ENCODE data around the gene HPCAL1. TPM values are rescaled to one million over a fixed set of nuclear protein-coding genes. Genes with fewer than 3 reads are reported as not detected.

Gene HPCAL1
- total RNA-seq, 6 experiments from 2014 or later: 23.1 to 68.8 (median 29.1) TPM

DNA sequence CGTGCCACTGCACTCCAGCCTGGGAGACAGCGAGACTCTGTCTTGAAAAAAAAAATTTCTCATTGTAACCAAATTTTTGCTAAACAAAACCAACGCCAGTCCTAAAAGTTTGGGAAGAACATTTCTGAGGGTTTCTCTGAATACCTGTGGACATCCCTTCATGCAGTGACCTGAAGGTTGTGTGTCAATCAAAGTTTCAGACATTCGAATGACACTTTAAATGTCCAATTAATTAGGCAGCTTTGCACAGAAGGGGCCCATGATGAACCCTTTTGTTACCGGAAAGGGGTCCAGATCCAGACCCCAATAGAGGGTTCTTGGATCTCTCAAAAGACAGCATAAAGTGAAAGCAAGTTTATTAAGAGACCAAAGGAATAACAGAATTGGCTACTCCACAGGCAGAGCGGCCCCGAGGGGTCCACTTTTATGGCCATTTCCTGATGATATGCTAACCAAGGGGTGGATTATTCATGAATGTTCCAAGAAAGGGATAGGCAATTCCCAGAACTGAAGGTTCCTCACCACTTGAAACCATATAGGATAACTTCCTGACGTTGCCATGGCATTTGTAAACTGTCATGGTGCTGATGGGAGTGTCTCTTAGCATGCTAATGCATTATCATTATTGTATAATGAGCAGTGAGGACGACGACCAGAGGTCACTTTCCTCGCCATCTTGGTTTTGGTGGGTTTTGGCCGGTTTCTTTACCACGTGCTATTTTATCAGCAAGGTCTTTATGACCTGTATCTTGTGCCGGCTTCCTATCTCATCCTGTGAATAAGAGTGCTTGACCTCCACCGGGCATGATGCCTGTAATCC, 27.5 kb upstream of the HPCAL1 start:
- intact Hi-C loops (cut with DNase I): loop anchor here in 1 of 2 donors (10.0 kb wide), 1 partner anchor 150 kb away; the partner anchor contains the start of gene RRM2
- peaks cover 0 to 11% (median 5%) of the 10 kb centered on the region in 4 donors for H3K4me1 ChIP-seq
- WGBS (ENCODE audit: insufficient coverage, low coverage, low lambda C conversion rate, missing lambda C conversion rate): 71% methylated on average over 15 of the region's 15 CpGs

DNA sequence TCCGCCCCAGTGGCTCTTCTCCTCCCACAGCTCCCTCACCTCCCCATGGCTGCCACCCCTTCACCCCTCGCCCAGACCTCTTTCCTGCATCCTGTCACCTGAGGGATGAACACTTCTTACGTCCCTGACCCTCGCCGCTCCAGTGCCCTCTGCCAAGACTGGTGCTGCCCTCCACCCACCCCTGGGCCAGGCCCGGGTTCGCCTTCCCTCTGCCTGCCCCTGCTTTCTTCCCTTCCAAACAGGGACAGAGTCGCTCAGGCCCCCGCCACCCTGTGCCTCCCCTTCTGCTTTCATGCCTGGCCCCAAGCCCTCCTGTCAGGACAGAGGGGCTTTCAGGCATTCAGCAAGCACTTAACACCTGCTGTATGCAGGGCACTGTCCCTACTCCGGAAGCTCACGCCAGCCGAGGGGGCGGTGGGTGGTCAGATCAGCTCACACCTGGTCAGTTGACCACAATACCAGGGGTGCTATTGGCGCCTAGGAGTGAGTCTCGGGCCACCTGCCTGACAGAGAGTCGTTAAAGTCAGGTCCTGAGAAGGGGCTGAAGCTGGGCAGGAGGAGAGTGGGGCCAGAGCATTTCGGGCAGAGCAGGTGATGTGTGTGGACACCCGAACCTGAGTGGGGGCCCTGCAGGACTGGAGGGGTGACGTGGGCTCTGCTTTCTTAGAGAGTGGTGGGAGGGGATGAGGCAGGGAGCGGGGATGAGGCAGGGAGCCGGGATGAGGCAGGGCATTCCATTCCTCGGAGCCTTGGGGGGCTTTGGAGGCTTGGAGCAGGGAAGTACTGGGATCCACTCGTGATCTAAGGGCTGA, 26.0 kb upstream of the HPCAL1 start:
- no peak for TF ChIP-seq POLR2A (IDR thresholded peaks at IDR 0.05)
- TF ChIP-seq, protein P1, sequence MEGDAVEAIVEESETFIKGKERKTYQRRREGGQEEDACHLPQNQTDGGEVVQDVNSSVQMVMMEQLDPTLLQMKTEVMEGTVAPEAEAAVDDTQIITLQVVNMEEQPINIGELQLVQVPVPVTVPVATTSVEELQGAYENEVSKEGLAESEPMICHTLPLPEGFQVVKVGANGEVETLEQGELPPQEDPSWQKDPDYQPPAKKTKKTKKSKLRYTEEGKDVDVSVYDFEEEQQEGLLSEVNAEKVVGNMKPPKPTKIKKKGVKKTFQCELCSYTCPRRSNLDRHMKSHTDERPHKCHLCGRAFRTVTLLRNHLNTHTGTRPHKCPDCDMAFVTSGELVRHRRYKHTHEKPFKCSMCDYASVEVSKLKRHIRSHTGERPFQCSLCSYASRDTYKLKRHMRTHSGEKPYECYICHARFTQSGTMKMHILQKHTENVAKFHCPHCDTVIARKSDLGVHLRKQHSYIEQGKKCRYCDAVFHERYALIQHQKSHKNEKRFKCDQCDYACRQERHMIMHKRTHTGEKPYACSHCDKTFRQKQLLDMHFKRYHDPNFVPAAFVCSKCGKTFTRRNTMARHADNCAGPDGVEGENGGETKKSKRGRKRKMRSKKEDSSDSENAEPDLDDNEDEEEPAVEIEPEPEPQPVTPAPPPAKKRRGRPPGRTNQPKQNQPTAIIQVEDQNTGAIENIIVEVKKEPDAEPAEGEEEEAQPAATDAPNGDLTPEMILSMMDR (IDR thresholded peaks at IDR 0.05): no peak
- Histone ChIP-seq H3K4me1 (no peaks in the 10 kb centered on the region), H3K27me3 (no peaks in the 10 kb centered on the region), H3K4me3 (no peak overlapping the region), H3K9me3 (no peaks in the 10 kb centered on the region), H3K36me3 (no peaks in the 10 kb centered on the region), H3K27ac (no peak overlapping the region)
- ATAC-seq: no peak
- no peak for DNase-seq
- intact Hi-C loops (cut with DNase I): loop anchor here in 1 of 2 donors (10.0 kb wide), 1 partner anchor 152 kb away; the partner anchor contains the start of gene RRM2
- WGBS (ENCODE audit: insufficient coverage, low coverage, low lambda C conversion rate, missing lambda C conversion rate): 69% methylated on average over 14 of the region's 23 CpGs

More for the DNA sequence above, 27.5 kb upstream of the HPCAL1 start:
- Histone ChIP-seq H3K27me3 (no peaks in the 10 kb centered on the region), H3K27ac (no peak overlapping the region), H3K9me3 (no peaks in the 10 kb centered on the region), H3K4me3 (no peak overlapping the region), H3K36me3 (no peaks in the 10 kb centered on the region)
- DNase-seq (no peak), ATAC-seq (no peak)
- TF ChIP-seq, protein P1 (IDR thresholded peaks at IDR 0.05): no peak
- no peak for TF ChIP-seq POLR2A (IDR thresholded peaks at IDR 0.05)

DNA sequence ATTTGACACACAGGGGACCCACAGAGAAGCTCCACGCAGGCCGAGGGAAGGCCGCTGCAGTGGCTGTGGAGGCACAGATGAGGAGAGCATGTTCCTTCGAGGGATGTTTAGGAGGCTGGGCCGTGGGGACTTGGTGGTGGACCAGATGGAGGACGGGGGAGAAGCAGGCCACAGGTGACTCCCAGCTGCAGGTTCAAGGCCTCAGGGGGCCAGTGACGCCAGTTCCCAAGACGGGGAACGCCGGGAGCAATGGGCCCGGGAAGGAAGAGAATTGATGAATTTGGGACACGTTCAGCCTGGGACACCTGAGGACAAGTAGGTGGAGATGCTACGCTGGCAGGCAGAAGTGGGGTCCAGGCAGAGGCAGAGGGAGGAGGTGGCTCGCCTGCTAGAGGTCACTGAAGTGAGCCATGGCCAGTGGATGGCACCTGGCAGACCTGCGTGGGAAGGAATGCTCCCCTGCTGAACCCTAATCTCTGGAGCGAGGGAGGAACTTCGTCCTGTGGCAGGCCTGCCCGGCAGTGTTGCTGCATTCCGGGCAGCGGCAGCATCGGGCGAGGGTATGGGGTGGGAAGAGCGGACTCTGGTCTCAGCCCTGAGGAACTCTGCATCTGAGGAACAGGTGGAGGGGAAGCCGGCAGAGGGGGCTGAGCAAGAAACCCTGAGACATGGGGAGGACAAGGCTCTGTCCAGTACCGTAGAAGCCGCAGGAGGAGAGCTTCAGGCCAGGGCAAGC, 25.2 kb upstream of the HPCAL1 start:
- TF ChIP-seq, protein P1 (IDR thresholded peaks at IDR 0.05): no peak
- no peak for TF ChIP-seq POLR2A (IDR thresholded peaks at IDR 0.05)
- no peaks in the 10 kb centered on the region for H3K4me1 ChIP-seq
- H3K36me3 ChIP-seq: no peaks in the 10 kb centered on the region
- H3K4me3 ChIP-seq: no peak overlapping the region
- peak in 3 of 4 donors; percentile 36 to 60 (median 54) for ATAC-seq
- intact Hi-C loops (cut with DNase I): loop anchor here in 1 of 2 donors (10.0 kb wide), 1 partner anchor 153 kb away; the partner anchor contains the start of gene RRM2
- DNase-seq: peak in 1 of 3 donors; percentile 67
- WGBS (ENCODE audit: insufficient coverage, low coverage, low lambda C conversion rate, missing lambda C conversion rate): 88% methylated on average over 10 of the region's 26 CpGs
- no peaks in the 10 kb centered on the region for H3K27me3 ChIP-seq
- H3K27ac ChIP-seq: no peak overlapping the region
- no peaks in the 10 kb centered on the region for H3K9me3 ChIP-seq

Measured in right lobe of liver (tissue), 6 donors.